ENCODE results near the gene PRCC.

Gene PRCC

DNA sequence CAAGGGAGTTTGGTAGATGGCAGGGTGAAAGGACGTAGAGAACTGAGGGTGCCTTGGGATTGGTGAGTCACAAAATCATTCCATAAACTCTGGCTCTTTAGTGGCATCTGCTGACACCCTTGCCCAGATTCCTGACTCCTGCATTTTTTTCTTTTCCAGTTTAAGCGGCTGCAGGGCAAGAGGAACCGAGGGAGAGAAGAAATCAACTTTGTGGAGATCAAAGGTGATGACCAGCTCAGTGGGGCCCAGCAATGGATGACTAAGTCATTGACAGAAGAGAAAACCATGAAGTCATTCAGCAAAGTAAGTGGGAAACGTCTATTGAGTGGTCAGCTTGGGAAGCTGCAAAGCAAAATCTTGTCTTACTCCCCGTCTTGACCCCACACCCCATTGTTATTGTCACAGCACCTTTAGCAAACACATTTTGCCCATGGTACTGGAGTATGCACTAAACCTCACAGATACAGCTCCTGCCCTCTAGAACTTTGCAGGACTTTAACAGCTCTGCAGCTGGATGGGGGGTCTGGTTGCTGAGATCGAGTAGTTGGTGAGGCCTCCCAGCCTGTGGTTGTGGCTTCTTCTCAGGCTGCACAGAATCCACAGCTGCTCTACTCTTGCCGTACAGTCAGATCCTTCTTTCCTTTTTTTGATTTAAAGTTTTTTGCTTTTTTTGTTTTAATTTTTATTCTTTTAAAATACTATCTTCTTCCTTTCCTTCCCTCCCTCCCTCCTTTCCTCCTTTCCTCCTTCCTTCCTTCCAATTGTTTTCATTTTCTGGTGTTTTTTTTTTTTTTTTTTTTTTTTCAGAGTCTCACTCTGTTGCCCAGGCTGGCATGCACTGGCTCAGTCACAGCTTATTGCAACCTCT lies 27.4 kb downstream of the PRCC start:
- DNase-seq, result no peak

DNA sequence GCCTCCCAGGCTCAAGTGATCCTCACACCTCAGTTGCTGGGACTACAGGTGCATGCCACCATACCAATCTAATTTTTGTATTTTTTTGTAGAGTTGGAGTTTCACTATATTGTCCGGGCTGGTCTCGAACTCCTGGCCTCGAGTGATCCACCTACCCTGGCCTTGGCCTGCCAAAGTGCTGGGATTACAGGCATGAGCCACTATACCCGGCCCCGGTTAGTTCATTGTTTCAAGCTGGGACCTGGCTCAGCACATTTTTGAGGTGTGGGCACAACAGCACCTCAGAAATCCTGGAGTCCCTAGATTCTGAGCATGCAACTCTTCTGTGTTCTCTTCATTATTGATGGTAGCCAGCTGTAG lies 28.0 kb downstream of the PRCC start:
- DNase-seq, result peak in 3 of 58 donors; percentile 47 to 56 (median 48)

DNA sequence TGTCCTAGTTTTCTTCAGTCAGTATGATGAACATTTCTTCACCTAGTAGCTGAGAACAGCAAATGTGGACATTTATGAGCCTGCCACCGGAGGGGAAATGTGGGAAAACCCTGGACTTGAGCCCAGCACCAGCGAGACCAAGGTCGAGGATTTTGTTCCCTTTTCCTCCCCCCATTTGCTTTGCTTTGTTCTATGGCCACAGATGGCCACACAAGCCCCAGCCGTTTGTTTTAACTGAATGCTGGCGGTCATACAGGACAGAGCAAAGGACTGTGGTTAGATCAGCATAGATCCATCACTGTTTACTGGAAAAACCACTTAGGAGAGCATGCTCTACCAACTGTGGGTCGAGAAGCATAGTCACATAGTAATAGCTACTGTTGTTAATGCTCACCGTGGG lies 28.5 kb downstream of the PRCC start:
- DNase-seq, result peak in 38 of 58 donors; percentile 14 to 85 (median 47)

DNA sequence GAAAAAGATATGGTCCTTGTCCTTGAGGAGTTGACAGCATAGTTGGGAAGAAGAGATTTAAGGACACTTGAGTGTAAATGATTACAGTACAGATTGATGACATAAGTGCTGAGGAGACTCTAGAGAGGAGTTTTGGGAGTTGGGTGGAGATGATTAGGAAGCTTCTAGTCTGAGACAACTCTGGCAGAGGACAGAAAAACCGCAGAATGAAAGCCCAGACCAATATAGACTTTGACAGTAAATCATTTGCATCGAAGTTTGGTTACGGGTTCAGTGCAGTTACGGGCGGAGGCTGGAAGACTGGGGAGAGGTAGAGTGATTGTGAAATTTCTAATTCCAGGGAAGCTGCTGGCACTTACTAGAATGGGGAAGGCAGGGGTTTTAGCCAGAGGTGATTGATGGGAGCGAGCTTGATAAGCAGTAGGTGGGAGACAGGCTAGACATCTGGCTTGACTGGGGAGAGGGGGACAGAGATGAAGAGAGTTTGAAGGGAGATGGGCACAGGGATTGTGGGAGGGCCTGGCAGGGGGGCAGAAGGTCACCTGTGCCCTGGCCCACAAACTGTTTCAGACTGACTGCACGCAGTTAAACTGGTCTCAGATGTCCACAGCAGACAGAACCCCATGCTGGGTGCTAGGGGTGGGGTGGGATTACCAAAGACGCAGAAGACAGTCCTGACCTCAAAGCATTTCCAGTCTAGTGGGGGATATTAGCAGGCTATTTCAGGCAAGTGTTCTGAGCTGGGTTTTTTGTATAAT lies 29.2 kb downstream of the PRCC start:
- DNase-seq, result no peak

DNA sequence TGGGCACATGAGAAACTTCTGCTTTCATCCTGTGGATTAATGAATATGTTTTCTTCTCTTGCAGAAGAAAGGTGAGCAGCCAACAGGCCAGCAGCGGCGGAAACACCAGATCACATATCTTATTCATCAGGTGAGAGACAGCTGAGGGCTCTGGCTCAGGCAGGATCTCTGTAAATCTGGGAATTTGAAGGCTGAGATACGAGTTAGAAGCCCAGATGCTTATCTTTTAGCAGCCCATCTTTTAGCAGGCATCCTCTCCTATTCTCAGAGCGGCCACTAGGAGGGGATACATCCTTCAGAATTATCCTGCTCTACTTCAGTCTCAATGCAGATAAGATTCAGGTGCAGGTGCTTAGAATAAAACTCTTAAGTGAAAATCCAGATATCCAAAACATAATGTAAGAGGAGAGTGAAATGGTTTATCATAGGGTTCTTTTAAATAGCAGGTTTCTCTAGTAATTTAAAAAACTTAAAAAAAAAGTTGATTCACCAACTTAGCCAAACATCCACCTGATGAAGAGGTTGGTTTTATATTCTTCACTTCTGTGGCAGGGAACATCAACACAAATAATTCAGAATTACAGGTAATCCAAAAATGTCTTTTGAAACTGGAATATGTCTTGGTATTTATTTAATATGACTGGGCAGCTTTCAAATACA lies 30.0 kb downstream of the PRCC start:
- peak in 23 of 58 donors; percentile 6 to 41 (median 20) for DNase-seq

DNA sequence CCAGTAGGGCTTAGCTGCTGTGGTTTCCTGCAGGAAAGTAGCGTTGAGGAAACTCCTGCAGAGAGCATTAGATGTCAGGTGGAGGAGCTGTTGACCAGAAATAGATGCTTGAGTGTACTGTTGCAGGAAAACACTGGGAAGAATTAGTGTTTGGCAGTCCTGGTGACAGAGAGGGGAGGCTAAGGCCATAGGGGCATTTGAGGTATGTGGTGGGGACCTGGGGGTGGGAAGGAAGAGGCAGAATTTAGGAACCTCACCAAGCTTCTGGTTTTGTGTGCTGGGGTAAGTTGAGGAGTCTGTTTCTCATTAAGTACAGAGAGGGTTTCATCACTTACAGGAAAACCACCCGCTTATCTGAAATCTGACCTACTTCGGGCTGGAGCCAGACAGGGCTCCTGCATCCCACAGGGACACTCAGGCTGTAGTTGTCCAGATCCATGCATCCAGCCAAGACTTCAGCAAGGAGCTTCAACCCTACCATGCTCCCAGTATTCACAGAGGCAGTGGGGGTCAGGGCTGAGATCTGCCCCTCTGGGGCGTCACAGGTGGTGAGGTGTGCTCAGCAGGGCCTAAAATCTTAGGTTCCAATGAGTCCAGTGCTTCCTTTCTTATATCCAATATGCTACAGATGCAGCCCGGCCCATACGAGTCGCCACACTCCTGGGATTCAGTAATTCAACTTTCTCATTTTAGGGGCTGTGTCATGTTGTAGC lies 34.2 kb downstream of the PRCC start:
- DNase-seq, result no peak

DNA sequence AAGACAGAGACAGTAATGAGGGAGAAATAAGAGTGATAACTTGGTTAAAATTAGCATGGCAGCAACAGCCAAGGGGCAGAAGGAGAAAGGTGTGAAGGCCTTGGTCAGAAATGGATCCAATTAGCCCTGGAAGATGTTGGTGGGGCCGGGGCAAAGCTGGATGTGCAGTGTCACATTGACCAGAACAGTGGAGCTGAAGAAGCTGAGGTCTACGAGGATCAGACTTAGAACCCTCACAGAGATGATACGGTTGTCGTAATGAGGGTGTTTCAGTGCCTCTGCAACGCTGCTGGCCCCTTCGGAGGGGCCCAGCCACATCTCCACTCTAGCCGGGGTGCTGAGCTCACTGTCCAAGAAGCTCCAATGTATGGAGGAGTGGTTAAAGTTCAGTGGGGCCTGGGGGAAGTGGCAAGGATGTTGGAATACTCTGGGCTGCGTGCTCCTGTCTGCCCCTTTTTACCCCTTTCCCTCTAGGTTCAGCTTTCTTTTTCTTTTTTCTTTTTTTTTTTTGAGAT lies 35.1 kb downstream of the PRCC start:
- DNase-seq, result no peak

DNA sequence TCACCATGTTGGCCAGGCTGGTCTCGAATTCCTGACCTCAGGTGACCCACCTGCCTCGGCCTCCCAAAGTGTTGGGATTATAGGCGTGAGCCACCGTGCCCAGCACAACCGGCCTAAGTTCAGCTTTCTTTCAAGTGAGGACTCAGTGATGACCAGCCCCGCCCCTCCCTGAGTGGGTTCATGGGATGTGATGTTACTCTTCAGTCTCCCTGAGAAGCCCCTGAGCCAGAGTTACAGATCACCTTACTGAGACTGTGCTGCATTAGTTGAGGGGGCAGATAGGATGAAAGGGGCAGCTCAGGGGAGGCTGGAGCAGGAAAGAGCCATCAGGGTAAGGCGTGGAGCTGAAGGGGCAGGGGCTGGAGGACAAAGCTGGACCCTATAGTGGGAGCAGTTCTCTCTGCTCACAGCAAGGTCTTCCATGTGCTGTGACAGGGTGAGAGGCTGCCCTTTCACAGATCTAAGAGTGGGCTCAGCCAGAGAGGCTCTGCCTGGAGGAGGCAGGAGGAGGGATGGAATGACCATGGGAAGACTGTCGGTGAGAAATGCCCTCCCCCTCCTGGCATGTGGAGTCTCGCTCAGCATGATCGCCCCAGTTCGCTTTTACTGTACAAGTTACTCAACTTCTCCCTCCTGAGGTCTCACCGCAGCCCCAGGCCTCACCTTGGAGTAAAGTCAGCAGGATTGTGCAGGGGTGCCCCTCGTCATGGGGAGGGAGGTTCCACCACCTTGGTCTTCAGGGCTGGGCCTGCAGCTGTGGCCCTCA lies 35.9 kb downstream of the PRCC start:
- DNase-seq, result no peak

DNA sequence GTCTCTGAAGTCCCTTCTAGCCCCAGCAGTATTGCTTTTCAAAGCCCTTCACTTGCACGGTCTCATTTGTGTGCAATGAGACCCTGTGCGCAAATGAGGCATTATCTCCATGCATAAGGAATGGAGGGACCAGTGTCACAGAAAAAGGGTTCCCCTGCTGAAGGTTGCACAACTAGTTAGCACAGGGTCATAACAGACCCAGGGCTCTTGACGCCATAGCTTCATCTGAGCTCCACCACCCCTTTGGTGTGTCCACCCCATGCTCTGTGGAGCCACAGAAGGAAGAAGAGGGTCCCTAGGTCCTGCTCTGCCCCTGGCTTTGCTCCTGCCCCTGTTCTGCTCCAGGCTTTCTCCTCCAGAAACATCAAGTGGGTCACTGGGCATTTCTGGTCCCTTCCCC lies 36.7 kb downstream of the PRCC start:
- no peak for DNase-seq

DNA sequence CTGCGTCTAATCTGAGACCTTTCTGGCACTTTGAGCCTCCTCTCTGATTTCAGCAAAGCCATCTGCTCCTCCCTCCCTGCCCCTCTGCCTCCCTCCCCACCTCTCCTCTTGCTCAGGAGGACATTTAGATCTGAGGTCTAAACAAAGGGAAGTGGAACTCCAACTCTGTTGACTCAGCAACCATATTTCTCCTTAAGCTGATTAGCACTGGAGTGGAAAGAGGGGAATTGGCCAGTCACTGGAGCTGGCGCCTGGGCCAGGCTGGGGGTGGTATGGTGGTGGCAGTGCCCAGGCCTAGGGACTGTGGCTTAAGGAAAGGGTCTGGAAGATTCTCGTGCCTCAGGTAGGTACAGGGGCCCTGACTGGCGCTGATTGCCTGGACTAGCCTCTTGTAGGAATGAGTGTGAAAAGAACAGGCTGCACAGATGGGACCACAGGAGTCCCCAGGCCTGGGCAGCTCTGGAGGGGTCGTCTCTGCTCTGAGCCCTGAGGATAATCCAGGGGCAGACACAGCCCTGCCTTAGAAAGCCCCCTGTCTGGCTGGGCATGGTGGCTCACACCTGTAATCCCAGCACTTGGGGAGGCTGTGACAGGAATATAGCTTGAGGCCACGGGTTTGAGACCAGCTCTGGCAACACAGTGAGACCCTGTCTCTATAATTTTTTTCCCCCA lies 37.4 kb downstream of the PRCC start:
- peak in 20 of 58 donors; percentile 4 to 65 (median 18) for DNase-seq

DNA sequence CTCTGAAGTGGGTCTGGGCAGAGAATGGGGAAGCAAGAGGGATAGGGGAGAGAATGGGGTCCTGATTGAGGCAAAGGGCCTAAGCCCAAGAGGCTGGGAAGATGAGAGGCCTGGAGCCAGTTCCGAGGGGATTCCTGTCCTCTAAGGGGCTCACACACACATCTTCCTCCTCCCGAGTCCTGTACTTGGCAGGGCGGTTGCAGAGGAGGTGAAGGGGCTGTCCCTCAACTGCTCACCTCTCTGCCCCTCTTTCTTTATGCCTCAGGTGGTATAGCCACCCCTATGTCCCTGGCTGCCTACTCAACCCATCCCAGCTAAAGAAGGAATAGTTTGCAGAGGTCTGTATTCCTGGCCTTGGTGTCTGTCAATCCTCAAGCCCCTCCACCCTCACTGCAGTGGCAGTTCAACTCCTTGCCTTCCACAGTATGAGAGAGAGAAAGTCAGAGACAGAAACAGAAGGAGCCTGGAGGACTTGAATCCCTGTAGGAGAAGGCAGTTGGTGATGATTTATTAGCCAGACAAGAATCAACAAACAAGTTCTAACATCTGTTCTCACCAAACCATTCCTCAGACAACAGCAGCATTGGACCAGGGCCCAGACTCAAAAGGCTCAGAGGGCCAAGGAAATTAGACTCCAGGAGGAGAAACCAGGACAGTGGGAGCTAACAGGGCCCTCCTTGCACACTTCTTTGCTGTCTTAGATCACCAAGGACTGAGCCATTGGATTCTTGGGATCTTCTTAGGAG lies 38.6 kb downstream of the PRCC start:
- no peak for DNase-seq

DNA sequence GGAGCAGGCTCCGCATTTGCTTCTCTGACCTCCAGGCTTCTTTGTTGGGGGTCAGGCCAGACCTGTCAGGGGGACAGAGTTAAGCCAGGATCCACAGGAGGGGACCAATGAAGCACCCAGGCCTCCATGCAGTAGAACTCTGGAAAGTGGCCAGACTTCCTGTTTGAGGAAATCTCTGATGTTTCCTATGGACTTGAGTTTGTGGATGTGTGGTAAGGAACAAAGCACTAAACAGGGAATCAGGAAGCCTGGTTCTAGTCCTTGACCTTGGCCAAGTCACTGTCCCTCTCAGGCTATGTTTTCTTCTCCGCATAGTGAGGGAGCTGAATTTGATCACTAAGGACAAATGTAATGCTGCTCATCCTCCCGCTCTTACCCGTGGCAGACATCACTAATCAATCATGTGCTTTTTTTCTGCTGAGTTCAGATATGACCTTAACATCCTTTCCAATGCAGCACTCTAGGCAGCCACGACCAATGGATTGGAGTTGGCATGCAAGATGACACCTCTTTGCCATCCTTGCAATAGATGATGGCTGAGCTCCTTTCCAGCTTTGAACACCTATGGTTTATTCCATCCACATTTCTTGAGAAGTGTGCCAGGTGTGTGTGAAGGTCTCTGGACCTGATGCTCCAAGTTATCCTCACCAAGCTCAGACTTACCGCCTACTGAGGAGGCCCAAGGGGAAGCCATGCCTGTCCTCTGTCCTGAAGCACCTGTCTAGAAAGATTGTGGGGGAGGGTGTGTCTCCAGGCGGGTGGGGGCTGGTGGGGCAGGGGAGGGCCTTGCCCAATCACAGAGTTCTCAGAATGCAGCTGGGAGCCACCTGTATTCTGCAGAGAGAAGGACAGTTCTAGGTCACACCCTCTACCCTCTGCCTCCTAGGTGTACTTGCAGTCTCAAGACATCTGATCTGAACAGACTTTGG lies 39.4 kb downstream of the PRCC start:
- DNase-seq, result no peak

DNA sequence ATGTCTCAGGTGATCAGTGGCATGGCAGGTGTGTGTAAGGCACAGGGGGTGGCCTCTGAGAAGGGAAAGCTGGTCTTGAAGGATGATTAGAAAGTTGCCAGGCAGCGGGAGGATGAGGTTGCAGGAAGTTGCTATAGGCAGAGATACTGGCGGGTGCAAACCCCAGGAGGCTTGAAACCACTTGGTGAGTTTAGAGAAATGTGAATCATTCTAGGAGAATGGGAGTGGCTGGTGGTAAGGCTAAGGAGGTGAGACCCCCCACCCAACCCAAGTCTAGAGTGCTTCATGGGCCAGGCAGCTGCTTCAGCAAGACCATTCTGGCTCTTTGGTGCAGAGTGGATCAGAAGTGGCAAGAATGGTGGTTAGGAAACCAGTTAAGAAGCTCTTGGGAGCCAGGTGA lies 40.3 kb downstream of the PRCC start:
- no peak for DNase-seq

DNA sequence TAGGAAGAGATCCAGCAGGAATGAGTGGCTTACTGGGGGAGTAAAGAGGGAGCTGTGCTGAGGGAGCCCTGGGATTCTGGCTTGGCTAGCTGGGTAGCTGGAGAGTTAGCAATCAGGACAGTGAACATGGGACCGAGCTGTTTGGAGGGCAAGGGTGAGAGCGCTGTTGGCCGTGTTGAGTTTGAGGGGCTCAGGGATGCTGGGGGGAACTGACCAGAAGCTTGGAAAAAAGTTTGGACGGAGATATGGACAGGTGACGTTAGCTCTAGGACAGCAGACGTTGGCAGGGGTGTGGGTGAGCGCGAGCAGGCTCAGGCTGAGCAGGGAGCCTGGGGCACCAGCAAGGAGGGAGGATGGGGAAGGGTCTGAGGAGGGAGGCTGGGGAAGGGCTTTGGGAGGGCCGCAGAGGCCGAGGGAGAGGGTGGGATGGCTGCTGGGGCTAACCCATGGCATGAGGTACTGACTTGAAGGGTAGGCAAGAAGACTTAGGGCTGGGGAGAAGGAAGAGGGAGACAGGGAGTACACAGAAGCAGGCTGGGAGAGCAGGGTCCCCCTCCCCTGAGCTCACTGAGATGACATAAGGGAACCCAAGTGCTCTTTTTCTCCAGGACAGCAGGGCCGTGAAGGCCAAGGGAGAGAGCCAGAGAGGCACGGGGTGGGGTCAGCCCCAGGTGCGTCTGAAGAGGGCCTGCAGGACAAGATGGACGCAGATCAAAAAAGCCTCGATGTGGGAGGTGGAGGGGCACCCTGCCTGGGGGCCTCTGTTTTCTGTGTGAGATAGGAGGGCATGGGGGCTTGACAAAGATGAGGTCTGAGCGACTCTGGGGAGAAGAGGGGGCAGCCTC lies 41.1 kb downstream of the PRCC start:
- no peak for DNase-seq

DNA sequence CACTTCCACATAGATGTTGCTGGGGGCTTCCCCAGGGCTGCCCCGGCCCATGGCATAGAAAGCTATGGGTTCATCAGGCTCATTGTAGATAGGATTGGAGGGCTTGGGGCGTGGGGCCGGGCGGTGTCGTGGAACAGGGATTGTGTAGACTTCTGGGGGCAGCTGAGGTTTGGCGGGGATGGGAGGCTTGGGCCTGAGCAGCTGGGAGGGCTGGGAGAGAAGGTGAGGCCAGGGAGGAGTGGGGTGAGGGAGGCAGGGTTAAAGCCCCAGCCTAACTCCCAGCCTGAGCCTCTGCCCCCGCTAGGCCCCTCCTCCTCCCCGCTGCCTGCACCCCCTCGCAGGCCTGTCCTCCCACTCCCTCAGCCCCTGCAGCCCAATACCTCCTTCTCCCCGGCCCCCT lies 41.9 kb downstream of the PRCC start:
- no peak for DNase-seq

DNA sequence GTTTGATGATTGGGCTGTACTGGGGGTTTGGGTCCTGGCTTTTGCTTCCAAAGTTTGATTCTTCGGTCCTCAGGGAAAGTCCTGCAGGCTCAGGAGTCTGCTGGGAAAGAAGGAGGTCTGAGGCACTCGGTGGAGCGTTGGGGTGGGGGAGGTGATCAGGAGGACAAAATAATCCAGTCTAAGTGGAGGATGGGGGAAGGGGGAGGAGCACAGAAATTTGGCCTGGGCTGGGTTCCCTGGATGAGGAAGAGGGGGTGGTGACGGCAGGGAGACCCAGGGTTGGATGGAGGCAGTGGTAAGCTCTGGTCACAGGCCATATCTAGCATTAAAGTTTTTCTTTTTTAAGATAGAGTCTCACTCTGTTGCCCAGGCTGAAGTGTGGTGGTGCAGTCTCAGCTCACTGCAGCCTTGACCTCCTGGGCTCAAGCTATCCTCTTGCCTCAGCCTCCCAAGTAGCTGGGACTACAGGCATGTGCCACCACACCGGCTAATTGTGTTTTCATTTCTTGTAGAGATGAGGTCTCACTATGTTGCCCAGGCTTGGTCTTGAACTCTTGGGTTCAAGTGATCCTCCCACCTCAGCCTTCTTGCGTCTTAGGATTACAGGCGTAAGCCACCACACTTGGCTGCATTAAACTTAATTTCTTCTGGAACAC lies 42.5 kb downstream of the PRCC start:
- no peak for DNase-seq
